ENCODE data around the gene SPATC1L. TPM values are rescaled to one million over a fixed set of nuclear protein-coding genes. Genes with fewer than 3 reads are reported as not detected.
"Not testable (repeated sequence)": the region's sequence is repeated elsewhere in the genome, so short reads cannot be mapped to it uniquely, and the experiment has no call there.

SPATC1L gene
- total RNA-seq, 1 experiment from 2014 or later = 11.3 TPM

- Mint-ChIP-seq H3K36me3 (ENCODE audit: insufficient read depth, unreplicated experiment) (peaks cover 22% of the 10 kb centered on the region), H3K4me1 (ENCODE audit: insufficient read depth, unreplicated experiment) (peaks cover 49% of the 10 kb centered on the region), H3K4me3 (ENCODE audit: unreplicated experiment) (peak within 1 kb of the TSS; percentile 87), H3K27ac (ENCODE audit: low read depth, unreplicated experiment) (peak within 1 kb of the TSS; percentile 98), H3K9me3 (ENCODE audit: unreplicated experiment) (no peaks in the 10 kb centered on the region), H3K27me3 (ENCODE audit: insufficient read depth, unreplicated experiment) (no peaks in the 10 kb centered on the region)
- BruUV-seq (replicated peaks) = no TSS peak
- DNase-seq (ENCODE audit: unreplicated experiment) = peak; percentile 98
- POLR2A ChIA-PET = interaction anchor here (0.6 to 2.2 kb wide), 8 partner anchors 24 to 410 kb away, joined by 3 to 19 read pairs (median 5); partner anchors contain the start of genes DIP2A, MCM3AP, PRMT2 and YBEY
- CTCF ChIA-PET = interaction anchor here (0.7 kb wide), 1 partner anchor 97 kb away, joined by 3 read pairs; a partner anchor contains a TSS
- intact Hi-C loops (cut with micrococcal nuclease) = no loop called here
- TF ChIP-seq, protein P1, sequence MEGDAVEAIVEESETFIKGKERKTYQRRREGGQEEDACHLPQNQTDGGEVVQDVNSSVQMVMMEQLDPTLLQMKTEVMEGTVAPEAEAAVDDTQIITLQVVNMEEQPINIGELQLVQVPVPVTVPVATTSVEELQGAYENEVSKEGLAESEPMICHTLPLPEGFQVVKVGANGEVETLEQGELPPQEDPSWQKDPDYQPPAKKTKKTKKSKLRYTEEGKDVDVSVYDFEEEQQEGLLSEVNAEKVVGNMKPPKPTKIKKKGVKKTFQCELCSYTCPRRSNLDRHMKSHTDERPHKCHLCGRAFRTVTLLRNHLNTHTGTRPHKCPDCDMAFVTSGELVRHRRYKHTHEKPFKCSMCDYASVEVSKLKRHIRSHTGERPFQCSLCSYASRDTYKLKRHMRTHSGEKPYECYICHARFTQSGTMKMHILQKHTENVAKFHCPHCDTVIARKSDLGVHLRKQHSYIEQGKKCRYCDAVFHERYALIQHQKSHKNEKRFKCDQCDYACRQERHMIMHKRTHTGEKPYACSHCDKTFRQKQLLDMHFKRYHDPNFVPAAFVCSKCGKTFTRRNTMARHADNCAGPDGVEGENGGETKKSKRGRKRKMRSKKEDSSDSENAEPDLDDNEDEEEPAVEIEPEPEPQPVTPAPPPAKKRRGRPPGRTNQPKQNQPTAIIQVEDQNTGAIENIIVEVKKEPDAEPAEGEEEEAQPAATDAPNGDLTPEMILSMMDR (IDR thresholded peaks at IDR 0.05; ENCODE audit: unreplicated experiment) = no peak
Observed at GRCh38 chr21:46228345-46229051, 44.2 kb upstream of the SPATC1L start, which contains the start of gene LSS. TSS of gene LSS (minus strand) at chr21:46228774. CDS start at chr21:46228745, 29 bp downstream.

DNA sequence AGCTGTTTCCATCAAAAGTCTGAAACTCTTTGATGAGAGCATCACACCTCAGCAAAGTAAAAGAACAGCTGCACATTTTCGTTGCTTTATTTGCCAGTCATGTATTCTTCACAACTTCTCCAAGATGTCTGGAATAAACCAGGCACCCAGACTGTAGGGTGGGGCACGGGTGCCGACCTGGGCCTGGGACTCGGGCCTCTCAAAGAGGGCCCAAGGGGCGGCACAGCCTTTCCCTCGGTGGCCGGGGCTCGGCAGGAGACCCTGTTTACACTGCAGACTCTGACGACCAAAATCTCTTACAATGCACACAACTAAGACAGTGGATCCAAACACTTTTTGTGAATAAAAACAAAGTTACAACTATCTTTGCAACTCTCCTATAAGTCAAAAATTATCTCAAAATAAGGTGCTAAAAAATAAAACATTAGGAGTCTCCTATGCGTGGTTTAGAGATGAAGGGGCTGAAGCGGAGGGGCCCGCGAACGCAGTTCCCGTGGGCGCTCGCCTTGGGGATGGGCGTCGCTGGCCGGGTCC is 43.6 kb upstream of the SPATC1L start:
- no TSS peak for BruUV-seq (replicated peaks)
- POLR2A ChIA-PET = interaction anchor here (0.6 to 2.2 kb wide), 10 partner anchors 25 to 530 kb away, joined by 3 to 19 read pairs (median 4); partner anchors contain the start of genes DIP2A, MCM3AP, PRMT2 and YBEY
- H3K4me1 Mint-ChIP-seq (ENCODE audit: insufficient read depth, unreplicated experiment) = peaks cover 49% of the 10 kb centered on the region
- H3K9me3 Mint-ChIP-seq (ENCODE audit: unreplicated experiment) = no peaks in the 10 kb centered on the region
- H3K27me3 Mint-ChIP-seq (ENCODE audit: insufficient read depth, unreplicated experiment) = no peaks in the 10 kb centered on the region
- H3K36me3 Mint-ChIP-seq (ENCODE audit: insufficient read depth, unreplicated experiment) = peaks cover 15% of the 10 kb centered on the region
- TF ChIP-seq, protein P1 (IDR thresholded peaks at IDR 0.05; ENCODE audit: unreplicated experiment) = no peak
- intact Hi-C loops (cut with micrococcal nuclease) = no loop called here
- CTCF ChIA-PET = interaction anchor here (0.7 to 0.9 kb wide), 2 partner anchors 36 to 98 kb away, joined by 3 read pairs; a partner anchor contains a TSS
- DNase-seq (ENCODE audit: unreplicated experiment) = peak; percentile 21
- peak overlapping the region; percentile 87 for H3K4me3 Mint-ChIP-seq (ENCODE audit: unreplicated experiment)
- H3K27ac Mint-ChIP-seq (ENCODE audit: low read depth, unreplicated experiment) = peak overlapping the region; percentile 98

GRCh38 chr21:46226920-46227599 is 42.8 kb upstream of the SPATC1L start:
- intact Hi-C loops (cut with micrococcal nuclease) = no loop called here
- H3K4me3 Mint-ChIP-seq (ENCODE audit: unreplicated experiment) = peak overlapping the region; percentile 87
- no peaks in the 10 kb centered on the region for H3K27me3 Mint-ChIP-seq (ENCODE audit: insufficient read depth, unreplicated experiment)
- H3K27ac Mint-ChIP-seq (ENCODE audit: low read depth, unreplicated experiment) = peak overlapping the region; percentile 98
- ChIA-PET CTCF (interaction anchor here (0.9 kb wide), 1 partner anchor 35 kb away, joined by 3 read pairs; no protein-coding TSS in a partner anchor), POLR2A (interaction anchor here (0.7 to 2.2 kb wide), 9 partner anchors 13 to 412 kb away, joined by 3 to 19 read pairs (median 5); partner anchors contain the start of genes MCM3AP, PRMT2 and YBEY)
- H3K36me3 Mint-ChIP-seq (ENCODE audit: insufficient read depth, unreplicated experiment) = peaks cover 14% of the 10 kb centered on the region
- H3K4me1 Mint-ChIP-seq (ENCODE audit: insufficient read depth, unreplicated experiment) = peaks cover 49% of the 10 kb centered on the region
- H3K9me3 Mint-ChIP-seq (ENCODE audit: unreplicated experiment) = no peaks in the 10 kb centered on the region
- no TSS peak for BruUV-seq (replicated peaks)
- TF ChIP-seq, protein P1 (IDR thresholded peaks at IDR 0.05; ENCODE audit: unreplicated experiment) = no peak
- peak; percentile 73 for DNase-seq (ENCODE audit: unreplicated experiment)

DNA sequence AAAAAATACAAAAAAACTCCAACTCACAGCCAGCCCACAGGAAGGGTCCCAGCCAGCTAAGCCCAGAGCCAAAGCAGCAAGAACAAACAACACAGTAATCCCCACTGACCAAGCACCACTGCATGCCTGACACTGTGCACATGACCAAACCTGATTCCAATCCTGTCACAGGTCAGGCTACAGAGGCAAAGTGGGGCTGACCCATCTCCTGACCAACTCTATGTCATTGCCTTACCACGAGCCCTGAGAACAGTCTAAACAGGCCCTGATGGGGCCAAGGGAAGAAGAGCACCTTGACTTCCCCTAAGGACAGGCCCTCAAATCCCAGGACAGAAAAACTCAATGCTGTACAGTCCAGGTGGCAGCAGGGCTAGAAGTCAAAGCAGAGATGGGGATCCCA is 41.9 kb upstream of the SPATC1L start:
- peak; percentile 1 for DNase-seq (ENCODE audit: unreplicated experiment)
- H3K27ac Mint-ChIP-seq (ENCODE audit: low read depth, unreplicated experiment) = peak overlapping the region; percentile 98
- peaks cover 44% of the 10 kb centered on the region for H3K4me1 Mint-ChIP-seq (ENCODE audit: insufficient read depth, unreplicated experiment)
- H3K36me3 Mint-ChIP-seq (ENCODE audit: insufficient read depth, unreplicated experiment) = peaks cover 21% of the 10 kb centered on the region
- H3K9me3 Mint-ChIP-seq (ENCODE audit: unreplicated experiment) = no peaks in the 10 kb centered on the region
- no peaks in the 10 kb centered on the region for H3K27me3 Mint-ChIP-seq (ENCODE audit: insufficient read depth, unreplicated experiment)
- POLR2A ChIA-PET = interaction anchor here (1.7 to 2.0 kb wide), 2 partner anchors 59 to 99 kb away, joined by 5 to 19 read pairs; partner anchors contain the start of genes MCM3AP and YBEY
- TF ChIP-seq, protein P1 (IDR thresholded peaks at IDR 0.05; ENCODE audit: unreplicated experiment) = no peak
- BruUV-seq (replicated peaks) = no TSS peak
- peak overlapping the region; percentile 87 for H3K4me3 Mint-ChIP-seq (ENCODE audit: unreplicated experiment)
- intact Hi-C loops (cut with micrococcal nuclease) = no loop called here
- CTCF ChIA-PET = no interaction called here

GRCh38 chr21:46223661-46224060 is 39.4 kb upstream of the SPATC1L start:
- H3K4me3 Mint-ChIP-seq (ENCODE audit: unreplicated experiment); H3K27me3 Mint-ChIP-seq (ENCODE audit: insufficient read depth, unreplicated experiment); H3K9me3 Mint-ChIP-seq (ENCODE audit: unreplicated experiment); BruUV-seq (replicated peaks); POLR2A ChIA-PET; intact Hi-C loops (cut with micrococcal nuclease); DNase-seq (ENCODE audit: unreplicated experiment); CTCF ChIA-PET: not testable (repeated sequence)
- Mint-ChIP-seq H3K36me3 (ENCODE audit: insufficient read depth, unreplicated experiment) (peaks cover 41% of the 10 kb centered on the region), H3K27ac (ENCODE audit: low read depth, unreplicated experiment) (peak overlapping the region; percentile 66), H3K4me1 (ENCODE audit: insufficient read depth, unreplicated experiment) (peaks cover 40% of the 10 kb centered on the region)
